HG03558 (cell line): Measurements from ENCODE around the gene SH3RF3.

ENCODE experiments used
- ATAC-seq: cut with Tn5 transposase; IDR thresholded peaks from one replicate; pipeline ENCODE4 v1.9.1; 2021; ENCODE audit warnings: moderate number of reproducible peaks; ENCODE audit not compliant: unreplicated experiment; ENCODE audit errors: extremely low read depth

Gene SH3RF3

DNA sequence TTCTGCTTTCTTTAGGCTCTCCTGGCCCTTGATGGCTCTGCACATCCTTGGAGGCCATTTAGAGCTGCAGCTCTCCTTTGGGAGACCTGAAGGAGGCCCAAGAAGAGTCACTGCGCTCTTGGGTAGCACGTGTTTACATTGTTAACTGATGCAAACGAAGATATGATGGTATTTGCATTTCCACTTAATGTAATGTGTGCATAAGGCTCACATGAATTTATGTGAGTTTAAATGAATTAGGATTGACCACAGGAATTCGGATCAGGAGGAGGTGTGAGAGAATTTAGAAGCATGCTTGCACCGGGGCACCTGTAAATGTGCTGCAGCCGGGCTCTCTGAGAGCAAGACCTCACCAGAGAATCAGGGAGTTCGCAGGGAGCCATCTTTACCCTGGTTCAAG is 7.5 kb downstream of the SH3RF3 start:
- ATAC-seq, result no peak

DNA sequence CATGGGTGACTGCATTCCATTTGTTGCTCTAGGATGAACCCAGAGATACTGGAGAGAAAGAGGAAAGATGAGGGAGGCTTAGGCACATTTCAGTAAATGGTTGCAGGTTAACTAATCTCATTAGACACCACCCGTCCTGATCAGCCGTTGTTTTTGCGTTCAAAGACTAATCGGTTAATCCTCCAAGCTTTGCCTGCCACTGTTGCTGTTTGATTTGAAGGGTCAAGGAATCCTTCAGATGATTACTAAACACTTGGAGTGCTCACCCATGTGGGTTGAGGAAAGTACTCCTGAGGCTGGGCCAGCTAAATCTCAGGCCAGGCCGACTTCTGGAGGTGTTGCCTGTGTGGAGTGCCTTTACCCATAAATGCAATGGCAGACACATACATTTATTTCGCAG is 8.6 kb downstream of the SH3RF3 start:
- ATAC-seq, result no peak

DNA sequence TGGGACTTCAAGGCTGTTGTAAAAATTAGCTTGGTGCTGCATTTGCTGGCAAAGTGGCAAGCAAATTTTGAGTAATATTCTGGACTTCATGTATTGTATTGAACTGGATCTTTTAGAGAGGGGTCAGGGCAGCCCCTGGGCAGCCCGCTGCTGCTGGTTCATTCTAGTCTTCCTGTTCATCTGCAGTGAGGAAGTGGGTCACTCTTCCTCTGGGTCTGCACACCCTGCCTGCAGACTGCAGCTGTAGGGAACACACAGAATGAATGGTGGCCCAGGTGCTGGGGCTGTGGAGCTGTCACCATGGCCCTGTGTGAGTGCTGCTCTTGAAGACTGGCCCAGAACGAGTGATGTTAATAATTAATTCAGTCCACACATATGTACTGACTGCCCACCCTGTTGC is 9.4 kb downstream of the SH3RF3 start:
- ATAC-seq, result no peak

- ATAC-seq, result no peak
Observed at GRCh38 chr2:109139002-109139401, 10.0 kb downstream of the SH3RF3 start.

DNA sequence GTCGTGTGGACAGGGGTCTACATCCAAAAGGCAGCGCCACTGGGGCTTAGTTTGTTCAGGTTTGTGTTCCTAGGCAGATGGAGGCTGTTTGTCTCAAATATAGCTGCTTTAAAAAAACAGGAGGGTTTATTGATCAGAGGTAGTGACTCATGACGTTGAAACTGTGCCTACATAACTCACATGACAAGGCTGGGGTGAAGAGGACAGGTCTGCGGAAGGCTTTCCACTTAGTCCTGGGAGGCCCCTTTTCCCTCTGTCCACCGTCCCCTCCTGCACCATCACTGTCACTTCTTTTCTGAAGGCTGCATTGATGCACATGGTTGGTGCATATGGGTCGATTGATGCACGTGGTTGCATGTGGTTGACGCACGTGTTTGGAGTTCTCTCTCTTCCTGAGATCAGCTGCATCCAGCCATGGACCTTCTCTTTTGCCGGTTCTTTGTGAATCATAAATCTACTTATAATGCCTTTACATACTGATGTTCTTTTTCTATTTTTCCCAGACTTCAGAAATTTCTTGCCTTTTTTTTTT is 10.9 kb downstream of the SH3RF3 start:
- ATAC-seq, result no peak

GRCh38 chr2:109141006-109141600 is 12.1 kb downstream of the SH3RF3 start:
- no peak for ATAC-seq

- ATAC-seq, result no peak
Observed at GRCh38 chr2:109141727-109142283, 12.8 kb downstream of the SH3RF3 start.

- no peak for ATAC-seq
Observed at GRCh38 chr2:109142416-109143210, 13.6 kb downstream of the SH3RF3 start.

- peak; percentile 55 for ATAC-seq
Observed at GRCh38 chr2:109143214-109144187, 14.5 kb downstream of the SH3RF3 start.

DNA sequence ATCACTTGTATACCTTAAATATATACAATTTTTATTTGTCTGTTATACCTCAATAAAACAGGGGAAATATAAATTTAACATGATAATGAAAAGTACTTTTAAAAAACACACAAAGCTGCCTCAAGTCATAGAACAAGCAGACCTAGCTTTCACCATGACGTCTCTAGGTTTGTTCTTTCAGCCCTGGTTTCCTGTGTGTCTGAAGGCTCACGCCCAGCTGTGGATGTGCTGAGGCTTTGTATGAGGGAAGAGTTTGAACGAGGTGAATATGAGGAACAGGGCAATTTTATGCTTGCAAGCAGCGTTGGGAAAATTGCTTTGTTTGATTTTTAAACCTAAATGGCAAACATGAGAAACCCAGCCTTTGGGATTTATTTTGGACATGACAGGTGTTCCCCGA is 15.3 kb downstream of the SH3RF3 start:
- ATAC-seq, result no peak

- no peak for ATAC-seq
Observed at GRCh38 chr2:109144721-109145120, 15.7 kb downstream of the SH3RF3 start.

- no peak for ATAC-seq
Observed at GRCh38 chr2:109145286-109145685, 16.3 kb downstream of the SH3RF3 start.

DNA sequence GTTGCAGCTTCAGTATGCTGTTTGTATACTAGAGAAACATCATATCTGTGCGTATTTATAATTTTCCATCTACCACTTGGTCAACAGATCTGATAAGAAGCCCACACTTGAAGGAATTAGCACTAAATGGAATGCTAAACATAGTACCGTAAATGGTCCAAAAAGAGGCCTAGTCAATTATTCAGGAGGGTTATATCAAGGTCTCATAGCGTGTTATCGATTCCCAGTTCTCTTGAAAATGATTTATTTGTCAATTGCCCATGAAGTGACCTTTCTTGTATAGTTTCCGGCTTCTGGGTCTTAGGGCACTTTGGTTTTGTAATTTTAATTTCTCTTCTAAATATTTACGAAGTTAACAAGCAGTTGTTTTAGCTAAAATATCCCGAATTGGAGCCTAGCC is 18.4 kb downstream of the SH3RF3 start:
- no peak for ATAC-seq

DNA sequence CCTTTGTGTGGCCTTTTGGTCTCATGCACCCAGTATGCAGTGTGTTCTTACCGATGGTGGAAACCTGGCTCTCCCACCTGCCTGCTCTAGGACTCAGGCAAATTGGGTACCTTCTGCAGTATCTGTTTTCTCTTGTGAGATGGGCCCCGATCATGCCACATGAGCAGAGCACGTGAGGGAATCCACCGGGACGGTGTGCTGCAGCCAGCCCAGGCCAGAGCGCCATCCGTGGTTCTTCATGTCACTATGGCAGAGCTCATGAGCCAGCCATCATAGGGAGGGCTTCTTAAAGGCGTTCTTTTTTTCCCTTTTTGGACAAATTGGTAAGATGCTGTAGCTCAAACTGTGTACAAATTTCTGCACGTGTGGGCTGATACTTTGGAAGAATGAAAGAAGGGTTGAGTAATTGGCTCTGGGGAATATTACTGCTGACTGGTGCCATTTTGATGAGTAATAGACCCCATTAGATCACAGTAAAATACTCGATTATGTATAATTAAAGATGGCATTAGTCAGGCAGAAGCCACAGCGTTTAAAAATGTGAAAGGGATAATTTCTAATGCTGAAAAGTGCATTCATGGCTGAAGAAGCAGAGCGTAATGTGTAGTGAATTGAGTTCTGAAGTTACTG is 19.2 kb downstream of the SH3RF3 start:
- no peak for ATAC-seq

- ATAC-seq, result no peak
Observed at GRCh38 chr2:109148991-109149645, 20.1 kb downstream of the SH3RF3 start.

DNA sequence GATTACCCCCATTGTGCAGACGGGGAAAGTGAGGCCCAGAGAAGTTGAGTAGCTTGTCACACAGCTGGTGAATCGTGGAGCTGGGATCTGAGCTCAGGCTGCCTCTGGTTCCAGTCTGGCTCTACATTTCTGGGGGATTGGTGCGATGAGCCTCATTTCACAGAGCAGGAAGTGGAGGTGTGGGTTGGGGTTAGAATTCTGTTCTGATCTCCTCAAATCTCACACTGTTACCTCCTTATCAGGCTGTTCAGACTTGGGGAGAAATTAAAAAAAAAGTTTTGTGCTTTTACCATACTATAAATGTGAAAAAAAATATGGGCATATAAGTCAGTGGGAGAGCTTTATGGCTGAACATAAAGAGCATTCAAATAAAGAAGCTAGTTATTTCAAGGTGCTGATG is 21.6 kb downstream of the SH3RF3 start:
- ATAC-seq, result no peak

DNA sequence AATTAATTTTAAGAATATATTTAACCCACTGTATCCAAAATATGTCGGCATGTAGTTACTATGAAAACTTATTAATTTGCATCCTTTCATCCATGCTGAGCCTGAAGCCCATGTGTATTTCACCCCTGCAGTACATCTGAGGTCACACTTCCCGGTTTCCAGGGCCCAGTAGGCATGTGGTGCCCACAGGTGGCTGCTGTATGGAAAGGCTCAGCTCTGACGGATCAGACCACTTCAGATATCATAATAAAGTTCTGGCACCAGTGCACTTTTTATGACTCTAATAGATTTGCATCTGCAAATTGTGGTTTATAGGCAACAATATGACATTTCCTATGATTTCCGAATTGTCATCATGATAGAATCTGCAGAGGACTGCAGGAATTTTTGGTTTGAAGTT is 22.5 kb downstream of the SH3RF3 start:
- no peak for ATAC-seq

GRCh38 chr2:109153005-109153784 is 24.2 kb downstream of the SH3RF3 start:
- no peak for ATAC-seq

DNA sequence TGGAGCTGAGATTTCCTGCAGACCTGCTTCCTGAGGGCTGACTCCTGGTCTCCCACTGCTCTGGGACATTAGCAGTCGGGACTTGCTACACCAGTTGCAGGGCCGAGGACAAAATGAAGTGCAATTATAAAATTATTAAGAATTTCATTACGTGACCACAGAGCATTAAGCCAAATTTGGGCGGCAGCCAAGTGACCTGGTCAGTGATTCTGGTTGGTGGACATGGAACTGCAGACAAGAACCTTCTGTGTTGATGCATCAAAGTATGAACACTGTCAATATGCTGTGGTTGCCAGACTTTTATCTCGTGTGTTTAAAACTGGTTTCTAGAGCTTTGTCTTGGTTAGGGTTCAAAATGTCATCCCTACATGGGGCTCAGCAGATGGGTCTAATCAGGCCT is 24.8 kb downstream of the SH3RF3 start:
- ATAC-seq, result no peak
